Peyer's patch (tissue), 4 donors: ENCODE results near the gene EHBP1L1. TPM values are rescaled to one million over a fixed set of nuclear protein-coding genes. Genes with fewer than 3 reads are reported as not detected.

ENCODE experiments used
- DNase-seq, 3 donors: peaks; one replicate each; pipeline ENCODE4 v3.0.0-alpha.2; 2017 to 2019
- H3K27ac ChIP-seq, 4 donors: fragments of 200-600 bp; sonication (generic); one replicate each; pipeline ENCODE4 v1.5.1; 2016 to 2019
- H3K27me3 ChIP-seq, 2 donors: fragments of 200-600 bp; sonication (generic); one replicate each; pipeline ENCODE4 v1.5.1; 2019
- H3K36me3 ChIP-seq, 3 donors: fragments of 200-600 bp; sonication (generic); one replicate each; pipeline ENCODE4 v1.5.1; 2016 to 2019
- H3K4me1 ChIP-seq, 4 donors: fragments of 200-600 bp; sonication (generic); one replicate each; pipeline ENCODE4 v1.5.1; 2016 to 2019
- H3K4me3 ChIP-seq, 4 donors: fragments of 200-600 bp; sonication (generic); 1 replicate in 3 of 4; 2 replicates in 1 of 4; pipeline ENCODE4 v1.5.1; 2016 to 2019; ENCODE audit warnings: mild to moderate bottlenecking in 1 of 4
- H3K9me3 ChIP-seq, 4 donors: fragments of 200-600 bp; sonication (generic); one replicate each; pipeline ENCODE4 v1.5.1; 2016 to 2019; ENCODE audit warnings: mild to moderate bottlenecking in 1 of 4
- POLR2A ChIP-seq, 2 donors: fragments of 450-650 bp; IDR thresholded peaks; one replicate each; pipeline ENCODE4 v1.5.1; 2017; ENCODE audit warnings: antibody characterized with exemption in 2 of 2, mild to moderate bottlenecking in 2 of 2, moderate library complexity in 2 of 2
- total RNA-seq, 4 donors: library from RNA; depleted of rRNA; stranded (reverse); fragments of >200 nt; gene quantifications; one replicate each; pipeline ENCODE4 v1.1.0, GENCODE V29; 2016
- TF ChIP-seq, protein P1 (sequence below), 6 experiments: fragments of 450-650 bp in 4 of 6; fragments of 200-600 bp in 2 of 6; sonication (generic) in 1 of 6; IDR thresholded peaks; one replicate each; pipeline ENCODE4 v1.5.1; 2017 to 2019; ENCODE audit warnings: antibody characterized with exemption in 6 of 6, mild to moderate bottlenecking in 3 of 6, moderate library complexity in 1 of 6

The EHBP1L1 gene
- total RNA-seq, 4 donors from 2014 or later: 65.2 to 163 (median 121) TPM

DNA sequence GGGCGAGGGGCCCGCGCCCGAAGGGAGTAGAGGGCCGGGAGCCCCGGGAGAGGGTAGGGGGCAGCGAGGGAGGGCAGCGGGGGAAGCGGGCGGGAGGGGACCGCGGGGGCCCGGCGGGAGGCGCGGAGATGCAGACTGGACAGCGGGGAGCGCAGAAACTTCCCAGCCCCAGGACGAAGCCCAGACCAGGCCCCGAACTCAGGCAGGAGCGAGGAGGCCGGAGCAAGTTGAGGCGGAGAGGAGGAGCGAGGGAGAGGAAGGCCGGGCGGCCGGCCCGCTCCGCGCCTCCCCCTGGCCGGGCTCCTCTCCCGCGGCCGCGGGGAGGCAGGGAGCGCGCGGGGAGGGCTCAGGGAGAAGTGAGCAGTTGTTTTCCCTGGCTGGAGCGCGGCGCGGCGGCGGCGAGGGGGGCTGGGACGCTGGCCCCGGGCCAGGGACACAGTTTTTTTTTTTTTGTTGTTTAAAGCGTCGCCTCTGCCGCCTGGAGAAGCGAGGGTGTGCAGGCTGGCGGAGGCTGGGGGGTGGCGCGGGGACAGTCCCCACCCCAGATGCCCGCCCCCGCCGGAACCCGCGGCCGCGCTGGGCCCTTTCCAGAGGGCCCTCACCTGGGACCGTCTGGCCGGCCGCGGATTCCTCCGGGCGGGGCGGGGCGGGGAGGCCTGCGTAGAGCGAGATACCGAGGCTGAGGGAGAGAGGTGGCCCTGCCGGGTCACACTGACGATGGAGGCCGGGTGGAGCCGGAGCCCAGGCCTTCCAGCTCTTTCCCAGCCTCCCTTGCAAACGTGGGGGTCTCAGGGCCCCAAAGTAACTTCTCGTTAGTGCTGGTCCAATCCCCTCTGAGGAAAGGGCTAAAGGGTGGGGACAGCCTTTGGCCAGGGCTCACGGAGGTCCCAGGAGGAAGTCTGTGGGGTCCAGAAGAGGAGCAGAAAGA lies 17.6 kb upstream of the EHBP1L1 start, which contains the start of gene LTBP3:
Gene LTBP3 (minus strand): TSS at position 358 of the 928 bp plus-strand sequence. CDS start 400 bp downstream, outside the sequence.
- no peaks in the 10 kb centered on the region for H3K9me3 ChIP-seq
- TF ChIP-seq POLR2A (IDR thresholded peaks at IDR 0.05): no peak
- TF ChIP-seq, protein P1, sequence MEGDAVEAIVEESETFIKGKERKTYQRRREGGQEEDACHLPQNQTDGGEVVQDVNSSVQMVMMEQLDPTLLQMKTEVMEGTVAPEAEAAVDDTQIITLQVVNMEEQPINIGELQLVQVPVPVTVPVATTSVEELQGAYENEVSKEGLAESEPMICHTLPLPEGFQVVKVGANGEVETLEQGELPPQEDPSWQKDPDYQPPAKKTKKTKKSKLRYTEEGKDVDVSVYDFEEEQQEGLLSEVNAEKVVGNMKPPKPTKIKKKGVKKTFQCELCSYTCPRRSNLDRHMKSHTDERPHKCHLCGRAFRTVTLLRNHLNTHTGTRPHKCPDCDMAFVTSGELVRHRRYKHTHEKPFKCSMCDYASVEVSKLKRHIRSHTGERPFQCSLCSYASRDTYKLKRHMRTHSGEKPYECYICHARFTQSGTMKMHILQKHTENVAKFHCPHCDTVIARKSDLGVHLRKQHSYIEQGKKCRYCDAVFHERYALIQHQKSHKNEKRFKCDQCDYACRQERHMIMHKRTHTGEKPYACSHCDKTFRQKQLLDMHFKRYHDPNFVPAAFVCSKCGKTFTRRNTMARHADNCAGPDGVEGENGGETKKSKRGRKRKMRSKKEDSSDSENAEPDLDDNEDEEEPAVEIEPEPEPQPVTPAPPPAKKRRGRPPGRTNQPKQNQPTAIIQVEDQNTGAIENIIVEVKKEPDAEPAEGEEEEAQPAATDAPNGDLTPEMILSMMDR (IDR thresholded peaks at IDR 0.05): peak in 1 of 6 experiments; percentile 15
- peak within 1 kb of the TSS; percentile 87 to 90 (median 88) for H3K27ac ChIP-seq
- DNase-seq: peak; percentile 58 to 78 (median 75)
- peaks cover 5 to 66% (median 11%) of the 10 kb centered on the region in 4 donors for H3K4me1 ChIP-seq
- no peaks in the 10 kb centered on the region for H3K36me3 ChIP-seq
- peak within 1 kb of the TSS; percentile 48 to 74 (median 62) for H3K4me3 ChIP-seq
- H3K27me3 ChIP-seq: no peaks in the 10 kb centered on the region

GRCh38 chr11:65558930-65559509 lies 16.8 kb upstream of the EHBP1L1 start:
- Histone ChIP-seq H3K27ac (peak overlapping the region; percentile 87 to 90 (median 88)), H3K27me3 (no peaks in the 10 kb centered on the region), H3K4me3 (peak overlapping the region; percentile 48 to 74 (median 62)), H3K4me1 (peaks cover 5 to 64% (median 8%) of the 10 kb centered on the region in 4 donors), H3K9me3 (no peaks in the 10 kb centered on the region), H3K36me3 (no peaks in the 10 kb centered on the region)
- no peak for DNase-seq
- TF ChIP-seq, protein P1 (IDR thresholded peaks at IDR 0.05): no peak

GRCh38 chr11:65559535-65559934 lies 16.3 kb upstream of the EHBP1L1 start:
- TF ChIP-seq POLR2A (IDR thresholded peaks at IDR 0.05): no peak
- TF ChIP-seq, protein P1 (IDR thresholded peaks at IDR 0.05): no peak
- Histone ChIP-seq H3K36me3 (no peaks in the 10 kb centered on the region), H3K9me3 (no peaks in the 10 kb centered on the region), H3K27ac (peak overlapping the region; percentile 87 to 90 (median 88)), H3K27me3 (no peaks in the 10 kb centered on the region), H3K4me1 (peaks cover 5 to 63% (median 8%) of the 10 kb centered on the region in 4 donors), H3K4me3 (no peak overlapping the region)
- DNase-seq: no peak

GRCh38 chr11:65559951-65560537 lies 15.8 kb upstream of the EHBP1L1 start:
- no peaks in the 10 kb centered on the region for H3K36me3 ChIP-seq
- H3K4me1 ChIP-seq: peaks cover 5 to 58% (median 8%) of the 10 kb centered on the region in 4 donors
- no peak overlapping the region for H3K4me3 ChIP-seq
- H3K27ac ChIP-seq: peak overlapping the region; percentile 56 to 90 (median 88)
- DNase-seq: peak in 1 of 3 donors; percentile 52
- no peaks in the 10 kb centered on the region for H3K27me3 ChIP-seq
- H3K9me3 ChIP-seq: no peaks in the 10 kb centered on the region
- no peak for TF ChIP-seq POLR2A (IDR thresholded peaks at IDR 0.05)
- TF ChIP-seq, protein P1 (IDR thresholded peaks at IDR 0.05): no peak

DNA sequence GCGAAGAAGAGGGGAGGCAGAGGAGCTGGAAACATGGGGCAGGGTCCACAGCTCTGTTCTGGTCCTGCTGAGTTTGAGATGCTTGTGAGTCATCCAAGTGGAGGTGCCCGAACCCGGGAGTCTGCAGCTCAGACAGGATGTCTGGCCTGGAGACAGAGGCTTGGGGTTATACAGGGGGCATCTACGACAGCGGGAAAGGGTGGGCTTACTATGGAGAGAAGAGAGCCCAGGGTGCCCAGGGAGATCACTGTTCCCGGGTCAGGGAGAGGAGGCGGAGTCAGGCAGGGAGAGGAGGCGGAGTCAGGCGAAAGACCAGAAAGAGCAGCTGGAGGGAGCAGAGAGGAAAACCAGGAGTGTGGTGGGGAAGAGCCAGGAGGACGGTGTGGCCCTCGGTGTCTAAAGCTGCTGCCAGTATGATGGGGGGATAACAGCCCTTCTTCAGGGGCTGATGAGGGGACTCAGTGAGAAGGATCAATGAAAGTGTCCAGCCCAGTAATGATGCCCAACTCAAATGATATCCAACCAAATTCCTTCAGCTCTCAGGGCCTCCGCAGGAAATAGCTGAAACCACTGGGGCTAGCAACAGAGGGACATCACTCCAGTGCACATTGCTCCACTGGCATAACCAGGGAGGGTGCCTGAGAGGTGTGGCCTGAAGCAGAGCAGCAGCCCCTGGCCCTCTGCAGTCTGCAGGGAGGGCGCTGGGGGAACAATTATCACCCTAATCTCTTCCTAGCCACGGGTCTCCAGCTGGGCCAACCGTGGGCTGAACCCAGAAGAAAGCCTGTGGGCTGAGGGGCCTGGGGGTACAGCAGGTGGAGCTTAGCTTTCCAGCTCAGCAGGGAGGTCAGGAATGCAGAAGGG lies 15.1 kb upstream of the EHBP1L1 start:
- DNase-seq: no peak
- peaks cover 5 to 51% (median 8%) of the 10 kb centered on the region in 4 donors for H3K4me1 ChIP-seq
- H3K27me3 ChIP-seq: no peaks in the 10 kb centered on the region
- H3K27ac ChIP-seq: peak overlapping the region in 3 of 4 donors; percentile 25 to 89 (median 56)
- H3K4me3 ChIP-seq: no peak overlapping the region
- no peaks in the 10 kb centered on the region for H3K36me3 ChIP-seq
- no peak for TF ChIP-seq POLR2A (IDR thresholded peaks at IDR 0.05)
- TF ChIP-seq, protein P1 (IDR thresholded peaks at IDR 0.05): no peak
- H3K9me3 ChIP-seq: no peaks in the 10 kb centered on the region
